HFFc6 (cell line): ENCODE data around the gene AKAP6. TPM values are rescaled to one million over a fixed set of nuclear protein-coding genes. Genes with fewer than 3 reads are reported as not detected.

Experiments
- DNase-seq: peaks from one replicate; pipeline ENCODE4 v3.0.0-alpha.2; 2018
- H3K27ac Mint-ChIP-seq: 2 replicates; pipeline ENCODE4 v1.8.0; 2020; ENCODE audit warnings: mild to moderate bottlenecking, mixed read lengths
- H3K27me3 Mint-ChIP-seq: 2 replicates; pipeline ENCODE4 v1.8.0; 2021; ENCODE audit warnings: mild to moderate bottlenecking, moderate library complexity, mixed read lengths; ENCODE audit not compliant: insufficient read depth
- H3K36me3 Mint-ChIP-seq: 2 replicates; pipeline ENCODE4 v1.8.0; 2021; ENCODE audit warnings: low read depth, mixed read lengths
- H3K4me1 Mint-ChIP-seq: 2 replicates; pipeline ENCODE4 v1.8.0; 2020; ENCODE audit warnings: low read depth, mixed read lengths
- H3K4me3 Mint-ChIP-seq: 2 replicates; pipeline ENCODE4 v1.8.0; 2020; ENCODE audit warnings: mild to moderate bottlenecking, moderate library complexity, mixed read lengths
- H3K9me3 Mint-ChIP-seq: 2 replicates; pipeline ENCODE4 v1.8.0; 2020; ENCODE audit warnings: mild to moderate bottlenecking, mixed read lengths
- CTCF ChIP-seq: fragments of 200-600 bp; sonication (generic); IDR thresholded peaks from 2 replicates; pipeline ENCODE4 v1.5.0; 2021; ENCODE audit warnings: antibody characterized with exemption, mild to moderate bottlenecking
- total RNA-seq, 6 experiments: library from RNA; stranded (reverse); fragmentation: NEBNext Ultra II Directional; extraction: Animal tissue kit (Norgen Biotek cat#: 25700); gene quantifications; 2 replicates in 1 of 6; 3 replicates in 5 of 6; pipeline ENCODE4 v1.2.3, GENCODE V29; 2021

Gene AKAP6
- total RNA-seq, 6 experiments from 2014 or later: 6.1 to 9.8 (median 6.5) TPM

GRCh38 chr14:32509632-32510187, 180.6 kb downstream of the AKAP6 start:
- peak overlapping the region; percentile 62 for H3K4me3 Mint-ChIP-seq
- H3K9me3 Mint-ChIP-seq: no peaks in the 10 kb centered on the region
- no peak for TF ChIP-seq CTCF
- H3K27ac Mint-ChIP-seq: peak overlapping the region; percentile 84
- H3K36me3 Mint-ChIP-seq: no peaks in the 10 kb centered on the region
- no peaks in the 10 kb centered on the region for H3K27me3 Mint-ChIP-seq
- peak; percentile 90 for DNase-seq
- H3K4me1 Mint-ChIP-seq: peaks cover 77% of the 10 kb centered on the region

DNA sequence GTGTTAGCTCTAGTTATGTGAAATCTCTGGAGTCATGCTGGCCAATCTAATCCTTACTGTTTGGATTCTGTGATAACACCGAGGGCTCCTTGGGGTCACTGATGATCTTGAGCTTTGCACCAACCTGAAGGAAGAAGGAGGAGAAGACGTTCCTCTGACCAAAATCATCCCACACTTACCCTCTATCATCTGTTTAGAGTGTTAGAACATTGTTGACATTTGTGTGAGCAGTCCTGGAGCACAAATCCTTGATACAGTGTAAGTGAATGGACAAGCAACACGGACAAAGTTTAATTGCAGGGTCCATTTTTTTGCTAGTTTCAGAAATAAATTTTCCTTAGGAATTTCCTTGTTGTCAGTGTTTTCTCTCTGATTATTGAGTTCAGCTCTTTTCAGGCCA, 181.7 kb downstream of the AKAP6 start:
- peak overlapping the region; percentile 83 for H3K27ac Mint-ChIP-seq

DNA sequence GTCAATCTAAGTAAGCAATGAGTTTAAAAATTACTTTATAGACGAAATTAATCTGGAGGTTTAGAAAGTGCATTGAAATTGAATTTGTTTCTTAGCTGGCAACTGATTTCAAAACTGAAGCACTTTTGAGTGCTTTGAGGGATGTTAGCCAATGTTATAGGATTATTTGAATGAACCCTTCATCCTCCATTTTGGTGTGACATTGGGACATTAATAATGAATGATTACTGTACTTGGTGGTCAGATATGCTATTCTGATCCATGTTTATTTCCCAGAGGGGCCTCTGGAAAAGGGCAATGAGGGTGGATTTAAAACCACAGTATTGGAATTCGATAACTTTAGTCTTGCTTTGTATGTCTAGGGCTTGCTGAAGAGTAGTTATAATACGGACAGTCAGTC, 183.2 kb downstream of the AKAP6 start:
- 0 out of 2 replicates have a peak overlapping the region, but pooled peaks have one; percentile 40 for H3K27ac Mint-ChIP-seq
- TF ChIP-seq CTCF: no peak
- no peaks in the 10 kb centered on the region for H3K9me3 Mint-ChIP-seq
- no peak for DNase-seq
- H3K4me1 Mint-ChIP-seq: peaks cover 73% of the 10 kb centered on the region
- H3K27me3 Mint-ChIP-seq: no peaks in the 10 kb centered on the region
- no peak overlapping the region for H3K4me3 Mint-ChIP-seq
- H3K36me3 Mint-ChIP-seq: no peaks in the 10 kb centered on the region

More for the DNA sequence above, 181.7 kb downstream of the AKAP6 start:
- Mint-ChIP-seq H3K36me3 (no peaks in the 10 kb centered on the region), H3K27me3 (no peaks in the 10 kb centered on the region), H3K4me3 (no peak overlapping the region), H3K4me1 (peaks cover 80% of the 10 kb centered on the region), H3K9me3 (no peaks in the 10 kb centered on the region)
- no peak for TF ChIP-seq CTCF
- DNase-seq: no peak

DNA sequence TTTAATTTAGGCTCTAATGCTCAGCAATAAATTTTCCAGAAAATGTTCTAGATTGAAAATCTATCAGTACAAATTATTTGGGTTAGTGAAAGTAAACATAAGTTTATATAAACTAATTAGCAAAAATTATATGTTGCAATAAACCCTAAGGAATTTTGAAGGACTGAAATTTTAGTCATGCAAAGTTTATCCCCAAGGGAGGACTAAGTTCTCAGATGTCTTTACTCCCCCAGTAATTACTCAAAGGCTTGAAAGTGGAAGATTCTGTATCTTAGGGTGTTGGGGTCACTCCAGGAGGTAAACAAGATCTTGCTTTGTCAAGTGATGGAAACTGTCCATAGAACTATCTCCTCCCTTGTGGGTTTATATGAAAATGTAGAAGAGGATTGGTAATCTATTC, 183.7 kb downstream of the AKAP6 start:
- Mint-ChIP-seq H3K9me3 (no peaks in the 10 kb centered on the region), H3K27ac (peak overlapping the region; percentile 40), H3K4me1 (peaks cover 69% of the 10 kb centered on the region)

DNA sequence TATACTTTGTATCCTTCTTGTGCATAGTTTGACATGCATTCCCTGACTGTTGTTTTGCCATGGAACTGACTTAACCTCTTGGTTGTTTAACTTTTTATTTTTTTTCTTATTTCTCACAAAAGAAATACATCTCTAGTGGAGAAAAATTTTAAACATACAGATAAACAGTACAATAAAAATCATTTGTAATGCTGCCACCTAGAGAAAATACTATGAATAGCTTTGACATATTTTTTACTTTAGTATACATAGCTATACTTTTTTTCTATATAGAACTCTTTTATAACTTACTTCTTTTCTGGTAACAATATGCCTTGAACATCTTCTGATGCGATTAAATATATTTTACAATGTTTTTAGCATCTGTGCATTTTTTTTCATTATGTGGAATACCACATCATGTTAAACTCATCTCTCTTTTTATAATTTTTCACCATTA, 184.5 kb downstream of the AKAP6 start:
- Mint-ChIP-seq H3K4me1 (peaks cover 61% of the 10 kb centered on the region), H3K9me3 (no peaks in the 10 kb centered on the region), H3K27me3 (no peaks in the 10 kb centered on the region), H3K27ac (peak overlapping the region; percentile 49), H3K36me3 (peaks cover 8% of the 10 kb centered on the region), H3K4me3 (no peak overlapping the region)
- TF ChIP-seq CTCF: peak; percentile 84
- DNase-seq: peak; percentile 20

More for the DNA sequence above, 183.7 kb downstream of the AKAP6 start:
- H3K27me3 Mint-ChIP-seq: no peaks in the 10 kb centered on the region
- DNase-seq: no peak
- TF ChIP-seq CTCF: no peak
- no peak overlapping the region for H3K4me3 Mint-ChIP-seq
- H3K36me3 Mint-ChIP-seq: peaks cover under 1% of the 10 kb centered on the region; the same call in 1 of the 2 replicates
